ENCODE measurements around the gene NOD1.

NOD1 gene

GRCh38 chr7:30501264-30501663, 22.7 kb upstream of the NOD1 start:
- WGBS: 100% methylated on average over 1 of the region's 5 CpGs
- peaks cover 17% of the 10 kb centered on the region for H3K79me1 ChIP-seq (replicated peaks; ENCODE audit: low read length, poor library complexity, severe bottlenecking)
- no peak overlapping the region for H3K27ac ChIP-seq (ENCODE audit: low read length, poor library complexity, severe bottlenecking)
- H2AK5ac ChIP-seq (ENCODE audit: low read length, severe bottlenecking): no peak overlapping the region
- no peak overlapping the region for H2BK12ac ChIP-seq (ENCODE audit: low read length in 2 of 2)
- H4K8ac ChIP-seq (ENCODE audit: low read length): no peak overlapping the region
- H3K9ac ChIP-seq (ENCODE audit: low read length): no peak overlapping the region
- peaks cover 9% of the 10 kb centered on the region for H3K4me1 ChIP-seq (ENCODE audit: control insufficient read depth, insufficient read depth, low read depth, low read length)
- H2BK120ac ChIP-seq (ENCODE audit: low read depth, low read length): no peak overlapping the region
- H3K4me2 ChIP-seq (ENCODE audit: low read length, poor library complexity, severe bottlenecking): no peak overlapping the region
- no peak overlapping the region for H2BK5ac ChIP-seq (ENCODE audit: low read depth, low read length, poor library complexity, severe bottlenecking)
- no peak for DNase-seq
- H3K23ac ChIP-seq (ENCODE audit: low read length in 2 of 2): no peak overlapping the region
- H2BK15ac ChIP-seq (ENCODE audit: low read depth, poor library complexity, severe bottlenecking): no peak overlapping the region
- H3K4ac ChIP-seq (ENCODE audit: low read depth in 1 of 2, low read length in 2 of 2): no peak overlapping the region
- no peaks in the 10 kb centered on the region for H3K9me3 ChIP-seq (ENCODE audit: control insufficient read depth, low read length)
- no peak overlapping the region for H4K91ac ChIP-seq (ENCODE audit: low read length)
- no peak overlapping the region for H2AFZ ChIP-seq (ENCODE audit: low read depth, low read length)
- H3K36me3 ChIP-seq (ENCODE audit: control insufficient read depth in 1 of 2, insufficient read depth in 2 of 2, low read depth in 1 of 2, low read length in 2 of 2): peaks cover 0 to 25% of the 10 kb centered on the region in 2 experiments
- no peak overlapping the region for H3K18ac ChIP-seq (ENCODE audit: low read depth in 1 of 2, low read length in 2 of 2)
- no peaks in the 10 kb centered on the region for H3K27me3 ChIP-seq (ENCODE audit: control insufficient read depth in 1 of 2, insufficient read depth in 1 of 2, low read length in 2 of 2)
- no peak overlapping the region for H3K4me3 ChIP-seq (ENCODE audit: insufficient read depth in 1 of 2, low read depth in 1 of 2, low read length in 2 of 2)
- H3K14ac ChIP-seq (ENCODE audit: low read length in 2 of 2): no peak overlapping the region

- no peak overlapping the region for H2BK5ac ChIP-seq (ENCODE audit: low read depth, low read length, poor library complexity, severe bottlenecking)
- DNase-seq: no peak
- no peak overlapping the region for H2AK5ac ChIP-seq (ENCODE audit: low read length, severe bottlenecking)
- no peak overlapping the region for H3K27ac ChIP-seq (ENCODE audit: low read length, poor library complexity, severe bottlenecking)
- no peak overlapping the region for H3K14ac ChIP-seq (ENCODE audit: low read length in 2 of 2)
- H4K8ac ChIP-seq (ENCODE audit: low read length): no peak overlapping the region
- no peaks in the 10 kb centered on the region for H3K27me3 ChIP-seq (ENCODE audit: control insufficient read depth in 1 of 2, insufficient read depth in 1 of 2, low read length in 2 of 2)
- H3K18ac ChIP-seq (ENCODE audit: low read depth in 1 of 2, low read length in 2 of 2): no peak overlapping the region
- H3K36me3 ChIP-seq (ENCODE audit: control insufficient read depth in 1 of 2, insufficient read depth in 2 of 2, low read depth in 1 of 2, low read length in 2 of 2): peaks cover 0 to 21% of the 10 kb centered on the region in 2 experiments
- no peak overlapping the region for H2BK120ac ChIP-seq (ENCODE audit: low read depth, low read length)
- no peak overlapping the region for H3K23ac ChIP-seq (ENCODE audit: low read length in 2 of 2)
- no peak overlapping the region for H3K4me3 ChIP-seq (ENCODE audit: insufficient read depth in 1 of 2, low read depth in 1 of 2, low read length in 2 of 2)
- H4K91ac ChIP-seq (ENCODE audit: low read length): no peak overlapping the region
- H3K4me2 ChIP-seq (ENCODE audit: low read length, poor library complexity, severe bottlenecking): no peak overlapping the region
- no peak overlapping the region for H2AFZ ChIP-seq (ENCODE audit: low read depth, low read length)
- peaks cover 20% of the 10 kb centered on the region for H3K9me3 ChIP-seq (ENCODE audit: control insufficient read depth, low read length)
- H3K79me1 ChIP-seq (replicated peaks; ENCODE audit: low read length, poor library complexity, severe bottlenecking): peaks cover 2% of the 10 kb centered on the region
- no peak overlapping the region for H2BK12ac ChIP-seq (ENCODE audit: low read length in 2 of 2)
- no peaks in the 10 kb centered on the region for H3K4me1 ChIP-seq (ENCODE audit: control insufficient read depth, insufficient read depth, low read depth, low read length)
- no peak overlapping the region for H3K9ac ChIP-seq (ENCODE audit: low read length)
- no peak overlapping the region for H2BK15ac ChIP-seq (ENCODE audit: low read depth, poor library complexity, severe bottlenecking)
- no peak overlapping the region for H3K4ac ChIP-seq (ENCODE audit: low read depth in 1 of 2, low read length in 2 of 2)
Measured at GRCh38 chr7:30493228-30493627, 14.6 kb upstream of the NOD1 start.

GRCh38 chr7:30491417-30491816, 12.8 kb upstream of the NOD1 start:
- no peaks in the 10 kb centered on the region for H3K4me1 ChIP-seq (ENCODE audit: control insufficient read depth, insufficient read depth, low read depth, low read length)
- H3K9ac ChIP-seq (ENCODE audit: low read length): no peak overlapping the region
- DNase-seq: no peak
- H3K36me3 ChIP-seq (ENCODE audit: control insufficient read depth in 1 of 2, insufficient read depth in 2 of 2, low read depth in 1 of 2, low read length in 2 of 2): peaks cover 0 to 9% of the 10 kb centered on the region in 2 experiments
- no peak overlapping the region for H3K4ac ChIP-seq (ENCODE audit: low read depth in 1 of 2, low read length in 2 of 2)
- H4K91ac ChIP-seq (ENCODE audit: low read length): no peak overlapping the region
- no peak overlapping the region for H3K27ac ChIP-seq (ENCODE audit: low read length, poor library complexity, severe bottlenecking)
- H2AFZ ChIP-seq (ENCODE audit: low read depth, low read length): no peak overlapping the region
- H3K4me3 ChIP-seq (ENCODE audit: insufficient read depth in 1 of 2, low read depth in 1 of 2, low read length in 2 of 2): no peak overlapping the region
- no peaks in the 10 kb centered on the region for H3K27me3 ChIP-seq (ENCODE audit: control insufficient read depth in 1 of 2, insufficient read depth in 1 of 2, low read length in 2 of 2)
- H3K23ac ChIP-seq (ENCODE audit: low read length in 2 of 2): no peak overlapping the region
- H2BK12ac ChIP-seq (ENCODE audit: low read length in 2 of 2): no peak overlapping the region
- H3K4me2 ChIP-seq (ENCODE audit: low read length, poor library complexity, severe bottlenecking): no peak overlapping the region
- no peak overlapping the region for H2AK5ac ChIP-seq (ENCODE audit: low read length, severe bottlenecking)
- H4K8ac ChIP-seq (ENCODE audit: low read length): no peak overlapping the region
- H3K18ac ChIP-seq (ENCODE audit: low read depth in 1 of 2, low read length in 2 of 2): no peak overlapping the region
- no peak overlapping the region for H2BK5ac ChIP-seq (ENCODE audit: low read depth, low read length, poor library complexity, severe bottlenecking)
- H2BK120ac ChIP-seq (ENCODE audit: low read depth, low read length): no peak overlapping the region
- H2BK15ac ChIP-seq (ENCODE audit: low read depth, poor library complexity, severe bottlenecking): no peak overlapping the region
- peaks cover 20% of the 10 kb centered on the region for H3K9me3 ChIP-seq (ENCODE audit: control insufficient read depth, low read length)
- H3K14ac ChIP-seq (ENCODE audit: low read length in 2 of 2): no peak overlapping the region
- no peaks in the 10 kb centered on the region for H3K79me1 ChIP-seq (replicated peaks; ENCODE audit: low read length, poor library complexity, severe bottlenecking)

GRCh38 chr7:30487371-30487770, 8.8 kb upstream of the NOD1 start:
- DNase-seq: no peak
- Histone ChIP-seq H3K4ac (ENCODE audit: low read depth in 1 of 2, low read length in 2 of 2) (no peak overlapping the region), H2BK5ac (ENCODE audit: low read depth, low read length, poor library complexity, severe bottlenecking) (no peak overlapping the region), H3K36me3 (ENCODE audit: control insufficient read depth in 1 of 2, insufficient read depth in 2 of 2, low read depth in 1 of 2, low read length in 2 of 2) (no peaks in the 10 kb centered on the region), H2BK12ac (ENCODE audit: low read length in 2 of 2) (no peak overlapping the region), H4K8ac (ENCODE audit: low read length) (no peak overlapping the region), H3K79me1 (replicated peaks; ENCODE audit: low read length, poor library complexity, severe bottlenecking) (no peaks in the 10 kb centered on the region), H3K27me3 (ENCODE audit: control insufficient read depth in 1 of 2, insufficient read depth in 1 of 2, low read length in 2 of 2) (no peaks in the 10 kb centered on the region), H3K4me2 (ENCODE audit: low read length, poor library complexity, severe bottlenecking) (no peak overlapping the region), H3K23ac (ENCODE audit: low read length in 2 of 2) (no peak overlapping the region), H3K9me3 (ENCODE audit: control insufficient read depth, low read length) (peaks cover 20% of the 10 kb centered on the region), H3K9ac (ENCODE audit: low read length) (no peak overlapping the region), H2BK120ac (ENCODE audit: low read depth, low read length) (no peak overlapping the region), H3K18ac (ENCODE audit: low read depth in 1 of 2, low read length in 2 of 2) (no peak overlapping the region), H4K91ac (ENCODE audit: low read length) (no peak overlapping the region), H2BK15ac (ENCODE audit: low read depth, poor library complexity, severe bottlenecking) (no peak overlapping the region), H3K27ac (ENCODE audit: low read length, poor library complexity, severe bottlenecking) (no peak overlapping the region), H3K14ac (ENCODE audit: low read length in 2 of 2) (no peak overlapping the region), H3K4me1 (ENCODE audit: control insufficient read depth, insufficient read depth, low read depth, low read length) (no peaks in the 10 kb centered on the region), H2AK5ac (ENCODE audit: low read length, severe bottlenecking) (no peak overlapping the region), H2AFZ (ENCODE audit: low read depth, low read length) (no peak overlapping the region), H3K4me3 (ENCODE audit: insufficient read depth in 1 of 2, low read depth in 1 of 2, low read length in 2 of 2) (no peak overlapping the region)
- 93% methylated on average over 1 of the region's 1 CpG for WGBS

Data from mesenchymal stem cell (in vitro differentiated cells and primary cell).